Measurements from ENCODE around the gene YBEY.

Gene YBEY

GRCh38 chr21:46344219-46344915 lies 58.2 kb downstream of the YBEY start:
- no peak overlapping the region for H3K27ac Mint-ChIP-seq
- DNase-seq (ENCODE audit: low spot score in 2 of 2) (no peak), ATAC-seq (ENCODE audit: low read depth) (no peak)
- H3K27me3 Mint-ChIP-seq = no peaks in the 10 kb centered on the region
- H3K9me3 Mint-ChIP-seq = no peaks in the 10 kb centered on the region
- peaks cover 4% of the 10 kb centered on the region for H3K4me1 Mint-ChIP-seq
- peaks cover 20% of the 10 kb centered on the region for H3K36me3 Mint-ChIP-seq
- no peak overlapping the region for H3K4me3 Mint-ChIP-seq

DNA sequence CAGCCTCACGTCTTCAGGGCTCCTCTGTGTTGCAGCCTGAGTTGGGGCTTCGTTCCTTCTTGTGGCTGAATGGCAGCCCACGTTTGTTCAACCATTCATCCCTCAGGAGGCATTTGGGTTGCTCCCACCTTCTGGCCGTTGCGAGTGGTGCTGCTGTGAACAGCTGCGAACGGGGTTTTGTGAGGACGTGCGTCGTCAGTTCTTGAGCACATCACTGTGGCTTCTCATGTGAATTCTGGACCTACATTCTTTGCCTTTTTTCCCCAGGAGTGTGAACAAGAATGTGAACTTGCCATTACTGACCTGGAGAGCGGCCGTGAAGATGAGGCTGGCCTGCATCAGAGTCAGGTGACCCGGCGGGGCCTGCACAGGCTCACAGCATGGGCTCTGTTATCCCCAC lies 59.7 kb downstream of the YBEY start:
- H3K4me3 Mint-ChIP-seq = no peak overlapping the region
- peaks cover 20% of the 10 kb centered on the region for H3K36me3 Mint-ChIP-seq
- H3K27me3 Mint-ChIP-seq = no peaks in the 10 kb centered on the region
- no peak for ATAC-seq (ENCODE audit: low read depth)
- peaks cover 4% of the 10 kb centered on the region for H3K4me1 Mint-ChIP-seq
- no peak overlapping the region for H3K27ac Mint-ChIP-seq
- no peak for DNase-seq (ENCODE audit: low spot score in 2 of 2)
- H3K9me3 Mint-ChIP-seq = no peaks in the 10 kb centered on the region

GRCh38 chr21:46346296-46347202 lies 60.4 kb downstream of the YBEY start:
- peaks cover 4% of the 10 kb centered on the region for H3K4me1 Mint-ChIP-seq
- H3K27ac Mint-ChIP-seq = no peak overlapping the region
- peaks cover 17% of the 10 kb centered on the region for H3K36me3 Mint-ChIP-seq
- ATAC-seq (ENCODE audit: low read depth) (no peak), DNase-seq (ENCODE audit: low spot score in 2 of 2) (no peak)
- H3K9me3 Mint-ChIP-seq = no peaks in the 10 kb centered on the region
- H3K4me3 Mint-ChIP-seq = no peak overlapping the region
- H3K27me3 Mint-ChIP-seq = no peaks in the 10 kb centered on the region

DNA sequence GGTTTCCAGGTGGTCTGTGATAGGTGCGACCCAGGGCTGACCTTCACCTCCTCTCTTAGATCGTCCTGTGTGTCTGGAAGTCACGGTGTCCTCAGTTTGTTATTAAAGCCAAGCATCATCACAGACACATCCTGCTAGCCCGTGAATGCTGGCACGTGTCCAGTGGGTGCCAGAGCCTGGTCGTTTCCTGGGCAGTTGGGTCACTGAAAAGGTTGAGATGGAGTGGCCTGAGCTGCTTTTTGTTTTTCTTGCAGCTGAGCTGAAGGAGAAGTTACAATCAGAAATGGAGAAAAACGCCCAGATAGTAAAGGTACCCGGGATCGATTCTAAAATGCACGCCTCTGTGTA lies 61.0 kb downstream of the YBEY start:
- ATAC-seq (ENCODE audit: low read depth) (no peak), DNase-seq (ENCODE audit: low spot score in 2 of 2) (no peak)
- Mint-ChIP-seq H3K4me1 (peaks cover 4% of the 10 kb centered on the region), H3K27me3 (no peaks in the 10 kb centered on the region), H3K27ac (no peak overlapping the region), H3K9me3 (no peaks in the 10 kb centered on the region), H3K4me3 (no peak overlapping the region), H3K36me3 (peaks cover 17% of the 10 kb centered on the region)

All from memory B cell (primary cell).